Neural cell (in vitro differentiated cells): ENCODE results near the gene ZC2HC1B.

Experiments used
- CTCF ChIP-seq: fragments of 450-650 bp; IDR thresholded peaks from 2 replicates; pipeline ENCODE4 v1.5.1; 2014; ENCODE audit warnings: antibody characterized with exemption, mild to moderate bottlenecking, moderate library complexity; ENCODE audit not compliant: poor library complexity, severe bottlenecking
- EP300 ChIP-seq: fragments of 450-650 bp; conservative IDR thresholded peaks from 2 replicates; pipeline ENCODE4 v1.6.1; 2014; ENCODE audit warnings: antibody characterized with exemption, mild to moderate bottlenecking, moderate library complexity; ENCODE audit not compliant: poor library complexity, severe bottlenecking
- MXI1 ChIP-seq: fragments of 450-650 bp; conservative IDR thresholded peaks from 2 replicates; pipeline ENCODE4 v1.6.1; 2014; ENCODE audit warnings: antibody characterized with exemption, mild to moderate bottlenecking; ENCODE audit not compliant: poor library complexity, severe bottlenecking
- SMC3 ChIP-seq: fragments of 450-650 bp; conservative IDR thresholded peaks from 2 replicates; pipeline ENCODE4 v1.6.1; 2014; ENCODE audit warnings: antibody characterized with exemption, mild to moderate bottlenecking, moderate library complexity; ENCODE audit not compliant: poor library complexity

GRCh38 chr6:143842461-143842901 lies 21.8 kb upstream of the ZC2HC1B start:
- TF ChIP-seq CTCF: no peak
- no peak for TF ChIP-seq SMC3
- TF ChIP-seq EP300: no peak
- TF ChIP-seq MXI1: no peak
